Transverse colon (tissue), 3 donors: ENCODE measurements around the gene ABCG1.

Experiments
- CTCF ChIP-seq, 5 experiments: fragments of 200-600 bp in 3 of 5; fragments of 450-650 bp in 2 of 5; sonication (generic) in 3 of 5; IDR thresholded peaks; 1 replicate in 2 of 5; 2 replicates in 3 of 5; pipeline ENCODE4 v1.5.1; 2016 to 2017; ENCODE audit warnings: antibody characterized with exemption in 5 of 5, inconsistent platforms in 3 of 5, mild to moderate bottlenecking in 2 of 5, moderate library complexity in 1 of 5
- POLR2A ChIP-seq: fragments of 450-650 bp; IDR thresholded peaks from one replicate; pipeline ENCODE4 v1.6.1; 2016; ENCODE audit warnings: antibody characterized with exemption, mild to moderate bottlenecking, moderate library complexity

GRCh38 chr21:42304556-42305454, 85.9 kb downstream of the ABCG1 start:
- TF ChIP-seq POLR2A (no peak), CTCF (IDR thresholded peaks at IDR 0.05) (no peak)
